OCI-LY7 (cell line): ENCODE data around the gene HRH1. TPM values are rescaled to one million over a fixed set of nuclear protein-coding genes. Genes with fewer than 3 reads are reported as not detected.

ENCODE experiments used
- BruUV-seq: library from RNA; stranded (reverse); fragments of 400-500 nt; replicated peaks from 2 replicates; lab custom pipeline; 2021; lab: Mats Ljungman, UMichigan
- CTCF ChIA-PET: fragments of 300-600 bp; sonication (Branson Sonifier 250); formaldehyde crosslinking; loops from one replicate; lab custom pipeline; 2022; ENCODE audit warnings: antibody characterized with exemption; ENCODE audit not compliant: unreplicated experiment; lab: Charles Lee
- POLR2A ChIA-PET: fragments of 300-600 bp; sonication (Branson Sonifier 250); formaldehyde crosslinking; loops from one replicate; lab custom pipeline; 2022; ENCODE audit warnings: antibody characterized with exemption; lab: Charles Lee
- DNase-seq: peaks from one replicate; pipeline ENCODE4 v3.0.0-alpha.2; 2015; ENCODE audit warnings: low spot score
- H2AFZ ChIP-seq: fragments of 200-600 bp; sonication (generic), shearing (Covaris generic); 2 replicates; pipeline ENCODE4 v1.6.1; 2014; ENCODE audit warnings: mild to moderate bottlenecking, antibody characterized with exemption, low read length, moderate library complexity
- H3K27ac ChIP-seq: fragments of 200-600 bp; sonication (generic); 2 replicates; pipeline ENCODE4 v1.5.1; 2014; ENCODE audit warnings: mixed run types, low read depth, mild to moderate bottlenecking, moderate library complexity, low read length, inconsistent platforms; ENCODE audit not compliant: poor library complexity, severe bottlenecking
- H3K36me3 ChIP-seq: fragments of 200-600 bp; sonication (generic); 2 replicates; pipeline ENCODE4 v1.6.1; 2014; ENCODE audit warnings: mild to moderate bottlenecking, antibody characterized with exemption, low read length, moderate library complexity, mixed read lengths; ENCODE audit not compliant: insufficient read depth
- H3K4me1 ChIP-seq: fragments of 200-600 bp; sonication (generic); 2 replicates; pipeline ENCODE4 v1.5.1; 2014; ENCODE audit warnings: mild to moderate bottlenecking, low read length; ENCODE audit not compliant: insufficient read depth, poor library complexity, severe bottlenecking
- H3K4me2 ChIP-seq: fragments of 200-600 bp; sonication (generic); 2 replicates; pipeline ENCODE4 v1.6.1; 2014; ENCODE audit warnings: mild to moderate bottlenecking, low read length
- H3K4me3 ChIP-seq: fragments of 200-600 bp; sonication (generic); 2 replicates; pipeline ENCODE4 v1.5.1; 2014; ENCODE audit warnings: mild to moderate bottlenecking, low read depth, low read length; ENCODE audit not compliant: poor library complexity, severe bottlenecking
- H3K79me2 ChIP-seq: fragments of 200-600 bp; sonication (generic); 2 replicates; pipeline ENCODE4 v1.6.1; 2016; ENCODE audit warnings: low read depth, mild to moderate bottlenecking, low read length, moderate library complexity, mixed read lengths; ENCODE audit not compliant: insufficient read depth
- H3K9me2 ChIP-seq: fragments of 200-600 bp; sonication (generic); 2 replicates; pipeline ENCODE4 v1.6.1; 2016; ENCODE audit warnings: mild to moderate bottlenecking, low read length, mixed read lengths; ENCODE audit not compliant: insufficient read depth
- H3K9me3 ChIP-seq: fragments of 200-600 bp; sonication (generic); 2 replicates; pipeline ENCODE4 v1.6.1; 2014; ENCODE audit warnings: mild to moderate bottlenecking, mixed run types, low read length, mixed read lengths
- H4K20me1 ChIP-seq: fragments of 200-600 bp; sonication (generic); 2 replicates; pipeline ENCODE4 v1.6.1; 2014; ENCODE audit warnings: mild to moderate bottlenecking, antibody characterized with exemption, low read length, moderate library complexity, mixed read lengths; ENCODE audit not compliant: insufficient read depth
- CTCF ChIP-seq: fragments of 200-600 bp; sonication (generic); conservative IDR thresholded peaks from 2 replicates; pipeline ENCODE4 v1.5.1; 2014; ENCODE audit warnings: mild to moderate bottlenecking, antibody characterized with exemption, low read length, moderate library complexity, mixed read lengths
- EZH2phosphoT487 ChIP-seq: fragments of 200-600 bp; sonication (generic); IDR thresholded peaks from 2 replicates; pipeline ENCODE4 v1.6.1; 2018; ENCODE audit warnings: low read depth, borderline replicate concordance, mild to moderate bottlenecking, mixed run types, antibody characterized with exemption, low read length, moderate library complexity, mixed read lengths
- intact Hi-C: fragments of 100-400 bp; cut with micrococcal nuclease; formaldehyde crosslinking; loops from one replicate; pipeline ENCODE4 v1.10.0; 2022; ENCODE audit not compliant: unreplicated experiment
- total RNA-seq, 2 experiments: library from RNA; depleted of rRNA in 1 of 2; stranded (reverse); fragments of >200 nt in 1 of 2; shearing (Covaris generic) in 1 of 2; gene quantifications; 2 replicates each; pipeline ENCODE4 v1.2.3, GENCODE V29; 2014 to 2022

HRH1 gene
- total RNA-seq, 2 experiments from 2014 or later = not detected

- Histone ChIP-seq H3K4me1 (no peaks in the 10 kb centered on the region), H3K9me3 (no peaks in the 10 kb centered on the region), H3K27ac (no peak overlapping the region), H3K79me2 (no peaks in the 10 kb centered on the region), H4K20me1 (no peaks in the 10 kb centered on the region), H2AFZ (no peak overlapping the region), H3K36me3 (no peaks in the 10 kb centered on the region), H3K9me2 (no peaks in the 10 kb centered on the region), H3K4me3 (no peak overlapping the region), H3K4me2 (no peak overlapping the region)
- TF ChIP-seq EZH2phosphoT487 = no peak
- no peak for TF ChIP-seq CTCF
- CTCF ChIA-PET = interaction anchor here (0.5 kb wide), 1 partner anchor 247 kb away, joined by 4 read pairs; no protein-coding TSS in a partner anchor
- POLR2A ChIA-PET = interaction anchor here (0.6 kb wide), 1 partner anchor 735 kb away, joined by 4 read pairs; no protein-coding TSS in a partner anchor
- no peak for DNase-seq
- no TSS peak for BruUV-seq
- intact Hi-C loops = no loop called here
These were observed 1.2 kb downstream of the HRH1 start for GRCh38 chr3:11155341-11156025.

GRCh38 chr3:11156026-11156410 lies 1.7 kb downstream of the HRH1 start:
- no peak for DNase-seq
- BruUV-seq = no TSS peak
- no peak overlapping the region for H3K4me2 ChIP-seq
- H3K9me3 ChIP-seq = no peaks in the 10 kb centered on the region
- H3K27ac ChIP-seq = no peak overlapping the region
- no peaks in the 10 kb centered on the region for H3K9me2 ChIP-seq
- ChIA-PET POLR2A (no interaction called here), CTCF (no interaction called here)
- no peaks in the 10 kb centered on the region for H3K4me1 ChIP-seq
- no peaks in the 10 kb centered on the region for H4K20me1 ChIP-seq
- no peak for TF ChIP-seq EZH2phosphoT487
- TF ChIP-seq CTCF = no peak
- H3K79me2 ChIP-seq = no peaks in the 10 kb centered on the region
- intact Hi-C loops = no loop called here
- H2AFZ ChIP-seq = no peak overlapping the region
- no peak overlapping the region for H3K4me3 ChIP-seq
- H3K36me3 ChIP-seq = no peaks in the 10 kb centered on the region

GRCh38 chr3:11157421-11157820 lies 3.1 kb downstream of the HRH1 start:
- no peak for TF ChIP-seq EZH2phosphoT487
- no peak for TF ChIP-seq CTCF
- Histone ChIP-seq H3K27ac (no peak overlapping the region), H3K79me2 (no peaks in the 10 kb centered on the region), H3K4me2 (no peak overlapping the region), H3K36me3 (no peaks in the 10 kb centered on the region), H3K4me1 (no peaks in the 10 kb centered on the region), H3K9me2 (no peaks in the 10 kb centered on the region), H3K9me3 (no peaks in the 10 kb centered on the region), H2AFZ (no peak overlapping the region), H4K20me1 (no peaks in the 10 kb centered on the region), H3K4me3 (no peak overlapping the region)
- no peak for DNase-seq
- BruUV-seq = no TSS peak
- ChIA-PET CTCF (no interaction called here), POLR2A (no interaction called here)
- intact Hi-C loops = no loop called here
